ENCODE data around the gene MTA3.

The MTA3 gene

GRCh38 chr2:42791606-42792005 lies 223.2 kb downstream of the MTA3 start:
- DNase-seq (ENCODE audit: low read depth): no peak
- TF ChIP-seq MAX (IDR thresholded peaks at IDR 0.05; ENCODE audit: low read depth, low read length) (no peak), CTCF (IDR thresholded peaks at IDR 0.05; ENCODE audit: low read depth, low read length) (no peak), MYC (IDR thresholded peaks at IDR 0.05; ENCODE audit: low read depth, low read length) (no peak)
- peak overlapping the region; percentile 34 for H3K4me3 ChIP-seq (ENCODE audit: low read depth, low read length)

DNA sequence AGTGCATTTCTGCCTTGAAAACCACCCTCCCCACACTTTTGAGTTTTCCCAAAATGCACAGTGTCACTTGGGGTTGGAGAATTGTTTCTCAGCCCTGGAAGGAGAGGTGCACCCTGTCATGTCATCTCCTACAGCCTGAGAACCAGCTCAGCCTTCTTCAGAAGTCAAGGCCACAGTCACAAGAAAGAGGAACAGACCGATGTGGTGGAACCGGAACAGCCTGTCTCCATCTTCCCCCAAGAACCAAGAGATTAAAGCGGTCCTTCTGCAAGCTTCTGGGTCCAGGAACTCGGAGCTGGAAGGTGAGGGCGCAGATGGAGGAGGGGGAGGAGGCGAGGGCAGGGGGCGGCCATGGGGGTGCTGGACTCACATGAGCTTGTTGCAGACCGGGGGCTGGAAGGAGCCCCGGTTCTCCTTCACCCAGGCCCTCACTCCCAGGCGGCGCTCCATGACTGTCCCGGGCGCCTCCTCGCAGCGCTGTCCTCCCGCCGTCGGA lies 223.7 kb downstream of the MTA3 start:
- peak overlapping the region; percentile 34 for H3K4me3 ChIP-seq (ENCODE audit: low read depth, low read length)
- peak; percentile 64 for DNase-seq (ENCODE audit: low read depth)

GRCh38 chr2:42792583-42793333 lies 224.3 kb downstream of the MTA3 start, which contains the start of gene HAAO:
Gene HAAO (minus strand): TSS chr2:42792583. CDS start chr2:42792536, 47 bp downstream.
- H3K4me3 ChIP-seq (ENCODE audit: low read depth, low read length): peak within 1 kb of the TSS; percentile 34
- TF ChIP-seq CTCF (IDR thresholded peaks at IDR 0.05; ENCODE audit: low read depth, low read length) (no peak), MYC (IDR thresholded peaks at IDR 0.05; ENCODE audit: low read depth, low read length) (no peak), POLR2A (IDR thresholded peaks at IDR 0.05; ENCODE audit: extremely low read depth, insufficient read length) (no peak), MAX (IDR thresholded peaks at IDR 0.05; ENCODE audit: low read depth, low read length) (no peak)
- DNase-seq (ENCODE audit: low read depth): no peak

More for the DNA sequence above, 223.7 kb downstream of the MTA3 start:
- no peak for TF ChIP-seq MYC (IDR thresholded peaks at IDR 0.05; ENCODE audit: low read depth, low read length)
- no peak for TF ChIP-seq POLR2A (IDR thresholded peaks at IDR 0.05; ENCODE audit: extremely low read depth, insufficient read length)
- no peak for TF ChIP-seq MAX (IDR thresholded peaks at IDR 0.05; ENCODE audit: low read depth, low read length)
- no peak for TF ChIP-seq CTCF (IDR thresholded peaks at IDR 0.05; ENCODE audit: low read depth, low read length)

DNA sequence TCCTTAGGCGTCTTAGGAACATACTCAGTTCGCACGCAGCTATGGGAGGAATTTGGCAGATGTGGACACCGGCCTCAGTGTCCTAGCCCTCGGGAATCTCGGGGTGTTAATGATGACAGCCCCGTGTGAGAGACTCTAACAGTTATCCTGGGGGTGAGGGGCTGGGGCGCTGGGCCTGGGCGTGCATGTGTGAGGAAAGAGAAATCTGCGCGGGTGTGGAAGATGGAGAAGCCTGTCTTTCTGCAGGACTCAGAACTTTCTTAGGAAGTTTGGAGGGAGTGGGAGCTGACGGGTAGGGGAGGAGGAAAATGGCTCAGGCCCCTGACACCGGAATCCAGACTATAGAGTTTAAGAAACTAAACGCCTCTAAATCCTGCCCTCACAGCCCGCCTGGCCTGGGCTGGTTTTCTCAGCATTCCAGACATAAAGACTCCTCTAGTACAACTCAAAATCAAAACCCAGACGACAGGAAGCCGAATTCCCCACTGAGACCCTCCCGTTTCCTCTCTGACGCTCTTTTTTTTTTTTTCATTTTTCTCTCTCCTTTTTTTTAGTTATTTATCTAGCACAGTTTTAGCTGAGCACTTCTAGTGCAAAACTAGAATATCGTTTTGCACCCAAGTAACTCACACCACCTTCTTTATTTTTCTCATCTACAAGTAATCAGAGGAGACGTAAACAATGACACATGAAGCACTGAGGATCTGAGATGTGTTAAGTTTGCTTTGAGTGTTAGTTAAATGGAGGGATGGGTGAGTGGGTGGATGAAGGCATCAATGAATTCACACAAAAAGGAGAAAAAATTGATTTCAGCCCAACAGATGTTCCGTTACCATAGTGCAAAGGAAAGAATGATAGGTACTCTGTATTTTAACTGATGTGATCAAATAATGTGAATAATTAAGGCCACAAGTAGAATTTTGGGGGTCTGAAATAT lies 225.2 kb downstream of the MTA3 start:
- H3K4me3 ChIP-seq (ENCODE audit: low read depth, low read length): no peak overlapping the region
- TF ChIP-seq MYC (IDR thresholded peaks at IDR 0.05; ENCODE audit: low read depth, low read length) (no peak), POLR2A (IDR thresholded peaks at IDR 0.05; ENCODE audit: extremely low read depth, insufficient read length) (no peak), CTCF (IDR thresholded peaks at IDR 0.05; ENCODE audit: low read depth, low read length) (no peak), MAX (IDR thresholded peaks at IDR 0.05; ENCODE audit: low read depth, low read length) (no peak)
- DNase-seq (ENCODE audit: low read depth): no peak

- no peak for DNase-seq (ENCODE audit: low read depth)
- no peak overlapping the region for H3K4me3 ChIP-seq (ENCODE audit: low read depth, low read length)
- TF ChIP-seq MAX (IDR thresholded peaks at IDR 0.05; ENCODE audit: low read depth, low read length): no peak
Measured at GRCh38 chr2:42794271-42795046, 226.0 kb downstream of the MTA3 start.

Data from NB4 (cell line).